ENCODE results near the gene SC5D. TPM values are rescaled to one million over a fixed set of nuclear protein-coding genes. Genes with fewer than 3 reads are reported as not detected.

Gene SC5D
- total RNA-seq, 1 experiment from 2014 or later: 126 TPM

DNA sequence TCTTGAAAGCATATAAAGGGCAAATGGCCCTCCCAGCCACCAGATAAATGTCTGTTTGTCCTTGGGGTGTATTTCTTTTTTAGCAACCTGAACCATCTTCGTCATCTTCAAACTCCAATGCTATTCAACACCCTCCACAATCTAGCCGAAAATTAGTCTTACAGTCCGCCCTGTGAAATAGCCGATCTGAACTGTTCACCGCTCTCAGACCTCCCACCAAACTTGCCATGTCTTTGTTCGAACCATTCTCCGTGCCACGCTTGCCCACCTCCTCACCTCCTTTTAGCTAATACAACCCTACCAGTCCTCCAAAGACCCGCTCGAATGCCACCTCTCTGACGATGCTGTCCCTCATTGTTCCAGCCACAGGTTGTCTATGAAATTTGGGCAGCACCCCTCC lies 46.0 kb downstream of the SC5D start:
- no peak overlapping the region for H3K4me3 Mint-ChIP-seq (ENCODE audit: unreplicated experiment)
- no peak for DNase-seq
- no peaks in the 10 kb centered on the region for H3K9me3 Mint-ChIP-seq (ENCODE audit: unreplicated experiment)
- intact Hi-C loops (cut with micrococcal nuclease; ENCODE audit: unreplicated experiment): no loop called here
- Histone ChIP-seq H3K27me3 (replicated peaks; ENCODE audit: control insufficient read depth, insufficient read depth, low read length) (no peaks in the 10 kb centered on the region; the same call in 1 of the 2 replicates), H3K9me3 (no peaks in the 10 kb centered on the region), H3K4me1 (no peaks in the 10 kb centered on the region), H3K36me3 (ENCODE audit: control insufficient read depth, insufficient read depth, low read length) (no peaks in the 10 kb centered on the region), H3K4me3 (ENCODE audit: low read depth, low read length) (no peak overlapping the region)
- TF ChIP-seq CTCF (IDR thresholded peaks at IDR 0.05; ENCODE audit: insufficient read depth in 1 of 2, low read depth in 1 of 2, low read length in 1 of 2, severe bottlenecking in 1 of 2, unreplicated experiment in 1 of 2): no peak
- POLR2A ChIA-PET: no interaction called here
- no peak overlapping the region for H3K27ac Mint-ChIP-seq (ENCODE audit: unreplicated experiment)
- H3K27me3 Mint-ChIP-seq (ENCODE audit: insufficient read depth, unreplicated experiment): peaks cover 4% of the 10 kb centered on the region
- H3K36me3 Mint-ChIP-seq (ENCODE audit: insufficient read depth, unreplicated experiment): no peaks in the 10 kb centered on the region
- no TSS peak for BruUV-seq (replicated peaks)
- CTCF ChIA-PET: interaction anchor here (0.5 kb wide), 1 partner anchor 642 kb away, joined by 5 read pairs; no protein-coding TSS in a partner anchor
- H3K4me1 Mint-ChIP-seq (ENCODE audit: low read depth, unreplicated experiment): no peaks in the 10 kb centered on the region

DNA sequence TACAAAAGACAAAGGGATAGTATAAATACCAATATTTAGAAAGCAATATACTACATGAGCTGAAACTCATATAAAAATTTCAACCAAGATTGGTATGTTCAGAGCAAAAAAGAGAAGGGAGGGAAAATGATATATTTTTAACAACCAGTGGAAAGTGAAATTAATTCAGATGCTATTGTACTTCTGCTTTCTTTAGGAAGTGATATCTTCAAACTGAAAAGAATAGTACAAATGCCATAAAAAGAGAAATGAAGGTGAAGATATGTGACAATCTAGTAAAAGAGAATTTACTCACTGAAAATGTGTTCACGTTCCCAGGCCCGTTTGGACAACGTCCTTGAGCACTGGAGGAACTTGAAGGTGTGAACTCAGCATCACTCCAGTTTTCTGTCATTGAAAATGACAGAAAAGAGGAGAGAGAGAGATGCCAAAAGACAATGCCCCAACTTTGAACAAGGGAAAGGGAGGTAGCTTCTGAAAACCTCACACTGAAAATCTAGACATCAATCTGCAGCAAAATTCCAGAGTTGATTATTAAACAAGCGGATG lies 47.5 kb downstream of the SC5D start:
- TF ChIP-seq CTCF (IDR thresholded peaks at IDR 0.05; ENCODE audit: insufficient read depth in 1 of 2, low read depth in 1 of 2, low read length in 1 of 2, severe bottlenecking in 1 of 2, unreplicated experiment in 1 of 2): no peak
- Histone ChIP-seq H3K4me1 (no peaks in the 10 kb centered on the region), H3K36me3 (ENCODE audit: control insufficient read depth, insufficient read depth, low read length) (no peaks in the 10 kb centered on the region), H3K9me3 (no peaks in the 10 kb centered on the region), H3K27me3 (replicated peaks; ENCODE audit: control insufficient read depth, insufficient read depth, low read length) (no peaks in the 10 kb centered on the region; the same call in 1 of the 2 replicates), H3K4me3 (ENCODE audit: low read depth, low read length) (no peak overlapping the region)
- BruUV-seq (replicated peaks): no TSS peak
- Mint-ChIP-seq H3K9me3 (ENCODE audit: unreplicated experiment) (no peaks in the 10 kb centered on the region), H3K4me3 (ENCODE audit: unreplicated experiment) (no peak overlapping the region), H3K27me3 (ENCODE audit: insufficient read depth, unreplicated experiment) (peaks cover 7% of the 10 kb centered on the region), H3K36me3 (ENCODE audit: insufficient read depth, unreplicated experiment) (no peaks in the 10 kb centered on the region), H3K27ac (ENCODE audit: unreplicated experiment) (no peak overlapping the region), H3K4me1 (ENCODE audit: low read depth, unreplicated experiment) (no peaks in the 10 kb centered on the region)
- POLR2A ChIA-PET: no interaction called here
- CTCF ChIA-PET: no interaction called here
- intact Hi-C loops (cut with micrococcal nuclease; ENCODE audit: unreplicated experiment): no loop called here
- DNase-seq: no peak

DNA sequence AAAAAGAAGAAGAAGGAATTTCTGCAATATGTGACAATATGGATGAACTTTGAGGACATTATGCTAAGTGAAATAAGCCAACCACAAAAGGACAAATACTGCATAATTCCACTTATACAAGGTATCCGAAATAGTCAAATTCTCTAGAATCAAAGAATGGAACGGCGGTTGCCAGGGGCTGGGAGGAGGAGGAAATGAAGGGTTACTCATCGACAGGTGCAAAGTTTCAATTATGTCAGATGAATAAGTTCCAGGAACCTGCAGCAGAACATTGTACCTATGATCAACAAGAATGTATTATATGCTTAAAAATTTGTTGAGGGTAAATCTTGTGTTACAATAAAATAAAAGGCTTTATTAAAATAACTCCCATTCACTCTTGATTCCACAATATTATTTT lies 49.0 kb downstream of the SC5D start:
- DNase-seq: no peak
- no peak overlapping the region for H3K27ac Mint-ChIP-seq (ENCODE audit: unreplicated experiment)

More for the DNA sequence above, 49.0 kb downstream of the SC5D start:
- Mint-ChIP-seq H3K27me3 (ENCODE audit: insufficient read depth, unreplicated experiment) (peaks cover 11% of the 10 kb centered on the region), H3K4me1 (ENCODE audit: low read depth, unreplicated experiment) (no peaks in the 10 kb centered on the region), H3K36me3 (ENCODE audit: insufficient read depth, unreplicated experiment) (no peaks in the 10 kb centered on the region), H3K4me3 (ENCODE audit: unreplicated experiment) (no peak overlapping the region), H3K9me3 (ENCODE audit: unreplicated experiment) (no peaks in the 10 kb centered on the region)
- no peak for TF ChIP-seq CTCF (IDR thresholded peaks at IDR 0.05; ENCODE audit: insufficient read depth in 1 of 2, low read depth in 1 of 2, low read length in 1 of 2, severe bottlenecking in 1 of 2, unreplicated experiment in 1 of 2)
- intact Hi-C loops (cut with micrococcal nuclease; ENCODE audit: unreplicated experiment): no loop called here
- no TSS peak for BruUV-seq (replicated peaks)
- ChIA-PET CTCF (no interaction called here), POLR2A (no interaction called here)
- Histone ChIP-seq H3K27me3 (replicated peaks; ENCODE audit: control insufficient read depth, insufficient read depth, low read length) (no peaks in the 10 kb centered on the region; the same call in 1 of the 2 replicates), H3K36me3 (ENCODE audit: control insufficient read depth, insufficient read depth, low read length) (no peaks in the 10 kb centered on the region), H3K4me1 (no peaks in the 10 kb centered on the region), H3K9me3 (no peaks in the 10 kb centered on the region), H3K4me3 (ENCODE audit: low read depth, low read length) (no peak overlapping the region)
